Measurements from ENCODE around the gene SPDYE3. TPM values are rescaled to one million over a fixed set of nuclear protein-coding genes. Genes with fewer than 3 reads are reported as not detected.
"Not testable (repeated sequence)": the region's sequence is repeated elsewhere in the genome, so short reads cannot be mapped to it uniquely, and the experiment has no call there.

Gene SPDYE3
- total RNA-seq, 2 experiments from 2014 or later = not detected

GRCh38 chr7:100344124-100344559, 36.6 kb downstream of the SPDYE3 start:
- H3K27ac Mint-ChIP-seq = peak overlapping the region; percentile 96
- H3K4me1 Mint-ChIP-seq (ENCODE audit: low read depth) = peaks cover 39% of the 10 kb centered on the region
- ATAC-seq = peak; percentile 5
- CTCF ChIA-PET = interaction anchor here (0.6 to 2.8 kb wide), 9 partner anchors 20 to 220 kb away, joined by 3 to 13 read pairs (median 4); no protein-coding TSS in a partner anchor
- DNase-seq; H3K9me3 Mint-ChIP-seq (ENCODE audit: insufficient read depth); H3K27me3 Mint-ChIP-seq (ENCODE audit: low read depth): not testable (repeated sequence)
- POLR2A ChIA-PET = interaction anchor here (1.0 to 1.4 kb wide), 2 partner anchors 124 to 243 kb away, joined by 3 to 5 read pairs; partner anchors contain the start of genes AP4M1, MCM7 and PVRIG
- peaks cover 63% of the 10 kb centered on the region for H3K36me3 Mint-ChIP-seq (ENCODE audit: low read depth)
- H3K4me3 Mint-ChIP-seq = peak overlapping the region; percentile 75

- H3K9me3 Mint-ChIP-seq (ENCODE audit: insufficient read depth); H3K27me3 Mint-ChIP-seq (ENCODE audit: low read depth): not testable (repeated sequence)
- ATAC-seq (peak; percentile 91), DNase-seq (peak; percentile 91)
- Mint-ChIP-seq H3K4me3 (peak overlapping the region; percentile 75), H3K27ac (peak overlapping the region; percentile 96), H3K4me1 (ENCODE audit: low read depth) (peaks cover 39% of the 10 kb centered on the region), H3K36me3 (ENCODE audit: low read depth) (peaks cover 65% of the 10 kb centered on the region)
- ChIA-PET CTCF (interaction anchor here (0.6 to 2.8 kb wide), 11 partner anchors 19 to 221 kb away, joined by 3 to 13 read pairs (median 4); no protein-coding TSS in a partner anchor), POLR2A (interaction anchor here (0.6 to 1.6 kb wide), 5 partner anchors 9 to 244 kb away, joined by 3 to 5 read pairs (median 4); partner anchors contain the start of genes AP4M1, MCM7 and PVRIG)
These were observed 37.2 kb downstream of the SPDYE3 start for GRCh38 chr7:100344560-100345287.

GRCh38 chr7:100345288-100345672, 37.8 kb downstream of the SPDYE3 start:
- peaks cover 40% of the 10 kb centered on the region for H3K4me1 Mint-ChIP-seq (ENCODE audit: low read depth)
- H3K27ac Mint-ChIP-seq = peak overlapping the region; percentile 96
- peak overlapping the region; percentile 75 for H3K4me3 Mint-ChIP-seq
- not testable (repeated sequence) for H3K9me3 Mint-ChIP-seq (ENCODE audit: insufficient read depth); H3K27me3 Mint-ChIP-seq (ENCODE audit: low read depth)
- H3K36me3 Mint-ChIP-seq (ENCODE audit: low read depth) = peaks cover 66% of the 10 kb centered on the region
- ChIA-PET POLR2A (interaction anchor here (0.6 to 1.6 kb wide), 5 partner anchors 10 to 244 kb away, joined by 3 to 5 read pairs (median 4); partner anchors contain the start of genes AP4M1, MCM7 and PVRIG), CTCF (interaction anchor here (0.8 to 2.8 kb wide), 10 partner anchors 19 to 221 kb away, joined by 3 to 13 read pairs (median 4); no protein-coding TSS in a partner anchor)
- peak; percentile 42 for ATAC-seq
- peak; percentile 80 for DNase-seq

GRCh38 chr7:100346921-100347320, 39.4 kb downstream of the SPDYE3 start:
- Mint-ChIP-seq H3K4me1 (ENCODE audit: low read depth) (peaks cover 48% of the 10 kb centered on the region), H3K9me3 (ENCODE audit: insufficient read depth) (no peaks in the 10 kb centered on the region), H3K4me3 (no peak overlapping the region), H3K36me3 (ENCODE audit: low read depth) (peaks cover 70% of the 10 kb centered on the region), H3K27ac (peak overlapping the region; percentile 13), H3K27me3 (ENCODE audit: low read depth) (no peaks in the 10 kb centered on the region)
- no peak for ATAC-seq
- POLR2A ChIA-PET = interaction anchor here (1.5 kb wide), 1 partner anchor 81 kb away, joined by 7 read pairs; the partner anchor contains the start of gene ZCWPW1
- no peak for DNase-seq
- CTCF ChIA-PET = interaction anchor here (0.7 to 2.8 kb wide), 7 partner anchors 54 to 433 kb away, joined by 3 to 13 read pairs (median 3); no protein-coding TSS in a partner anchor

GRCh38 chr7:100348805-100349204, 41.3 kb downstream of the SPDYE3 start:
- peaks cover 70% of the 10 kb centered on the region for H3K36me3 Mint-ChIP-seq (ENCODE audit: low read depth)

GRCh38 chr7:100349757-100350156, 42.3 kb downstream of the SPDYE3 start:
- no peak for ATAC-seq
- ChIA-PET POLR2A (no interaction called here), CTCF (no interaction called here)
- H3K27ac Mint-ChIP-seq = peak overlapping the region; percentile 44
- no peak for DNase-seq
- no peaks in the 10 kb centered on the region for H3K27me3 Mint-ChIP-seq (ENCODE audit: low read depth)
- no peaks in the 10 kb centered on the region for H3K9me3 Mint-ChIP-seq (ENCODE audit: insufficient read depth)
- H3K4me3 Mint-ChIP-seq = no peak overlapping the region
- H3K4me1 Mint-ChIP-seq (ENCODE audit: low read depth) = peaks cover 47% of the 10 kb centered on the region
- peaks cover 64% of the 10 kb centered on the region for H3K36me3 Mint-ChIP-seq (ENCODE audit: low read depth)

More at GRCh38 chr7:100348805-100349204, 41.3 kb downstream of the SPDYE3 start:
- peaks cover 54% of the 10 kb centered on the region for H3K4me1 Mint-ChIP-seq (ENCODE audit: low read depth)
- ATAC-seq (no peak), DNase-seq (no peak)
- H3K27me3 Mint-ChIP-seq (ENCODE audit: low read depth) = no peaks in the 10 kb centered on the region
- no peaks in the 10 kb centered on the region for H3K9me3 Mint-ChIP-seq (ENCODE audit: insufficient read depth)
- H3K27ac Mint-ChIP-seq = no peak overlapping the region
- ChIA-PET CTCF (interaction anchor here (0.9 kb wide), 1 partner anchor 216 kb away, joined by 3 read pairs; no protein-coding TSS in a partner anchor), POLR2A (interaction anchor here (0.9 kb wide), 1 partner anchor 429 kb away, joined by 3 read pairs; the partner anchor contains the start of gene TRIM4)
- H3K4me3 Mint-ChIP-seq = no peak overlapping the region

GRCh38 chr7:100351657-100352058, 44.2 kb downstream of the SPDYE3 start:
- ChIA-PET CTCF (no interaction called here), POLR2A (no interaction called here)
- H3K27ac Mint-ChIP-seq = peak overlapping the region; percentile 92
- H3K27me3 Mint-ChIP-seq (ENCODE audit: low read depth) = no peaks in the 10 kb centered on the region
- DNase-seq (no peak), ATAC-seq (peak; percentile 35)
- peaks cover 63% of the 10 kb centered on the region for H3K36me3 Mint-ChIP-seq (ENCODE audit: low read depth)
- peak overlapping the region; percentile 74 for H3K4me3 Mint-ChIP-seq
- peaks cover 44% of the 10 kb centered on the region for H3K4me1 Mint-ChIP-seq (ENCODE audit: low read depth)
- no peaks in the 10 kb centered on the region for H3K9me3 Mint-ChIP-seq (ENCODE audit: insufficient read depth)

- peaks cover 59% of the 10 kb centered on the region for H3K36me3 Mint-ChIP-seq (ENCODE audit: low read depth)
These were observed 44.8 kb downstream of the SPDYE3 start for GRCh38 chr7:100352230-100352781.

GRCh38 chr7:100352984-100353684, 45.6 kb downstream of the SPDYE3 start:
- ATAC-seq = no peak
- H3K36me3 Mint-ChIP-seq (ENCODE audit: low read depth) = peaks cover 55% of the 10 kb centered on the region

More at GRCh38 chr7:100352230-100352781, 44.8 kb downstream of the SPDYE3 start:
- H3K27ac Mint-ChIP-seq = peak overlapping the region; percentile 92
- peaks cover 44% of the 10 kb centered on the region for H3K4me1 Mint-ChIP-seq (ENCODE audit: low read depth)
- POLR2A ChIA-PET; CTCF ChIA-PET; H3K9me3 Mint-ChIP-seq (ENCODE audit: insufficient read depth); DNase-seq; H3K27me3 Mint-ChIP-seq (ENCODE audit: low read depth): not testable (repeated sequence)
- H3K4me3 Mint-ChIP-seq = peak overlapping the region; percentile 74
- peak; percentile 83 for ATAC-seq

GRCh38 chr7:100353685-100354330, 46.3 kb downstream of the SPDYE3 start:
- DNase-seq (peak; percentile 35), ATAC-seq (no peak)
- POLR2A ChIA-PET = no interaction called here
- Mint-ChIP-seq H3K36me3 (ENCODE audit: low read depth) (peaks cover 53% of the 10 kb centered on the region), H3K27me3 (ENCODE audit: low read depth) (no peaks in the 10 kb centered on the region), H3K4me3 (peak overlapping the region; percentile 67), H3K9me3 (ENCODE audit: insufficient read depth) (no peaks in the 10 kb centered on the region), H3K27ac (peak overlapping the region; percentile 92), H3K4me1 (ENCODE audit: low read depth) (peaks cover 44% of the 10 kb centered on the region)
- CTCF ChIA-PET = no interaction called here

More at GRCh38 chr7:100352984-100353684, 45.6 kb downstream of the SPDYE3 start:
- CTCF ChIA-PET = no interaction called here
- H3K9me3 Mint-ChIP-seq (ENCODE audit: insufficient read depth) = no peaks in the 10 kb centered on the region
- peak overlapping the region; percentile 92 for H3K27ac Mint-ChIP-seq
- no peak for DNase-seq
- POLR2A ChIA-PET = no interaction called here
- H3K27me3 Mint-ChIP-seq (ENCODE audit: low read depth) = no peaks in the 10 kb centered on the region
- peak overlapping the region; percentile 67 for H3K4me3 Mint-ChIP-seq
- H3K4me1 Mint-ChIP-seq (ENCODE audit: low read depth) = peaks cover 44% of the 10 kb centered on the region

All from activated CD8-positive, alpha-beta T cell treated with anti-CD3 and anti-CD28 coated beads, Interleukin-2, amount 10 ng/mL, durations not matched to agents 7 days and 5 days (primary cell).